ENCODE measurements around the gene RAPGEF1.

Gene RAPGEF1

DNA sequence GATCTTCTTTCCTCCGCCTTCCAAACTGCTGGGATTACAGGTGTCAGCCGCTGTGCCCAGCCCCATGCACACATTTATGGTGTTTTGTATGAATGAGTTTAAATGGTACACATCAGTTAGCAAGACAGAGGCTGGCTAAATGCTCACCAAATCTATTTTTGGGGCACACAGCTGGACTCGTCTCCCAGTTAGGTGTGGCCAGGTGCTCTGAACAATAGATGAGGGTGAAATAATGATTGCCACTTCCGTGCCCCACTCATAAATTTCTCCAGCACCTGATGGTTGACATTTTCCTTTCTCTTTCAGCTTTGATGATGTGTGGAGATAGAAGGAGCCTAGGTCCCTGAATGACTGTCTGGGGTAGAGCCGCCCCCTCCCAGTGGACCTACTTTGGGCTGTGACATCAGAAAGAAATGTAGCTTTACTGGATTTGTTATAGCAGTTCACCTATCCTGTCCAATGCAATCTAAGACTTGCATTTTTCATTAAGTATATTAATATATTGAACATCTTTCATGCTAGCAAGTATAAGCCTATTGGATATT is 8.6 kb upstream of the RAPGEF1 start:
- no peak for FAIRE-seq

DNA sequence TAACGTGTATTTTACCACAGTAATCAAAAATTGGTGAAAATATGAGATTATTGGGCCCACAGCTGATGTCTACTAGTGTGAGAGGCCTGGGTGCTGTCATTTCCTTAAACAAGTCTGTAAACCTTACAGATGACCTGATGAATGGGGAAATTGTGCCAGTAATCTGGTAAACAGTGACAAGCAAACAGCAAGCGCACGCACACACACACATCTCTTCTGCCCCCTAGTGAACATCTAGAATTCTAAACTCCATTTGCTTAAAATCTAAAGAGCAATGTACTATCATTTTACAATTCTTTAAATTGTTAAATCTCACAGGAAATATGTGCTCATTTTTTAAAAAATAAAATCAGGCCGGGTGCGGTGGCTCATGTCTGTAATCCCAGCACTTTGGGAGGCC is 7.5 kb upstream of the RAPGEF1 start:
- FAIRE-seq = peak; percentile 8

DNA sequence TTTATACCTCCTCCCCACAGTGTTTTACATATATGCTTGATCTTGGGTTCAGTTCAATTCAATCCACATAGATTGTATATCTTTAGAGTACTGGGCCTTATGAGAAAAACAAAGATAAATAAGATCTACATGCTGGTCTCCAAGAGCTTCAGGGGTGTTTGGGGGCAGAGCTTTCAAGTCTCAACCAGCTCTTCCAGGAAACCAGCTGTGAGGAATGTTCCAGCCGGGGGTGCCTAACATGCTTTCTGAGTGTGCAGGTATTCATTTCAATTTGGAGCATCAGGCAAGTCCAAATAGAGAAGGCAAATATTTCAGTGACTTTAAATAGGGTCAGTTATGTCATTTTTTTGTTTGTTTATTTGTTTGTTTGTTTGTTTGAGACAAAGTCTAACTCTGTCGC is 5.7 kb upstream of the RAPGEF1 start:
- FAIRE-seq = no peak

- no peak for FAIRE-seq
Measured at GRCh38 chr9:131744720-131745201, 4.9 kb upstream of the RAPGEF1 start.

DNA sequence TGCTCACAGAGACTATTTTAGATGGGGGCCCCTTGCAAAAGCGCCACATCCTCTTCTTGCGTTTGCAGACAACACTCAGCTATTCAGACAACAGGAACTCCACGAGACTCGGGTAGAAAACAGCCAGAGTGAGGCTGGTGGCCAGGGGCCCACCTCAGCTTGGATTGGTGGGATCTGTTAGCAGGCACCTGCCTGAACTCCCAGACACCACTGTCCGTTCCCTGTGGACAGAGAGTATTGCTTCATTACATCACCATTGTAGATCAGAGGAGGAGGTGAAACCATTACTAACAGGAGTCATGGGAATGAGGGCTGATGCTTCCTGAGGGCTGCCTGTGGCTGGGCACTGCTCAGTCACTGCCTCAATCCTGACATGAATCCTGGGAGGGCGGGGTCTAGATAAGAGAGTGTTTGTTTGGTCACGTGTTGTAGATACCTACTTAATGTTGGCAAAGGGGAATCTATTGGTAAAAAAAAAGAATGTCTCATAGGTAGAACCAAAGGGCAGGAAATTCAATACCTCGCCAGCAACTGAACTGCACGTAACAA is 4.4 kb upstream of the RAPGEF1 start:
- FAIRE-seq = no peak

DNA sequence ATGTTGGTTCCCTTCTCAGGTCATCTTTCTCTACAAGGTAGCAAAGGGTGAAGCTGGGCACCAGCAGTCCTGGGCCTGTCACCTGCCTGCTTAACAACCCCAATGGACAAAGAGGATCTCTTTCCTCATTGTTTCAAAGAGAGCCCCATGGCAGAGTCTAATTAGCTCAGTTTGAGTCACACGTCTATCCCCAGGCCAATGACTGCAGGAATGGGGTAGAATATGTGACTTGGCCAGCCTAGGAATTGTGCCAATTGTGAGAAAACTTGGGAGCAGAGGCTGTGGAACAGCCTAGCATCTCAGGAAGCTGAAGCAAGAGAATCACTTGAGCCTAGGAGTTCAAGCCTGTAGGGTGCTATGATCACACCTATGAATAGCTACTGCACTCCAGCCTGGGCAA is 3.6 kb upstream of the RAPGEF1 start:
- FAIRE-seq = no peak

- FAIRE-seq = no peak
Measured at GRCh38 chr9:131743096-131743495, 3.2 kb upstream of the RAPGEF1 start.

- no peak for FAIRE-seq
Measured at GRCh38 chr9:131740898-131741297, 1.0 kb upstream of the RAPGEF1 start.

- FAIRE-seq = no peak
Measured at GRCh38 chr9:131739133-131739958, 530 bp downstream of the RAPGEF1 start.

GRCh38 chr9:131738293-131739132 is 1.4 kb downstream of the RAPGEF1 start:
- no peak for FAIRE-seq

GRCh38 chr9:131737426-131737825 is 2.5 kb downstream of the RAPGEF1 start:
- FAIRE-seq = no peak

DNA sequence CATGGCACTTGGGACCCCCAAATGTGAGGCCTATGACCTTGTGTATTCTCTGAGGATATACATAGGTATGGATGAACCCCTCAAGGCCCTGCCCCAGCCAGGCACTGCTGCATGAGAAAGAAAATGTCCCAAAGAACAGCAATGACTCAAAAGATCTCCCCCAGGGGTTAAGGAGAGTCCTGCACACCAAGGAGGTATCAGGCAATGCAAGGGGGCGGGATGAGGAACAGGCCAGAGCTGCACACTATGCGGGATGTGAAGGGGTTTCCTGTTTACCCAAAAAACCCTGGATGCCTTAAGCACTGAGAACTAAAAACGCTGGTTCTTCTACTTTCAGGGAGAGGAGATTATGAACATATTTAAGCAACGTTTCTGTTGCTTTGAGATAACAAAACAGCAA is 3.4 kb downstream of the RAPGEF1 start:
- no peak for FAIRE-seq

DNA sequence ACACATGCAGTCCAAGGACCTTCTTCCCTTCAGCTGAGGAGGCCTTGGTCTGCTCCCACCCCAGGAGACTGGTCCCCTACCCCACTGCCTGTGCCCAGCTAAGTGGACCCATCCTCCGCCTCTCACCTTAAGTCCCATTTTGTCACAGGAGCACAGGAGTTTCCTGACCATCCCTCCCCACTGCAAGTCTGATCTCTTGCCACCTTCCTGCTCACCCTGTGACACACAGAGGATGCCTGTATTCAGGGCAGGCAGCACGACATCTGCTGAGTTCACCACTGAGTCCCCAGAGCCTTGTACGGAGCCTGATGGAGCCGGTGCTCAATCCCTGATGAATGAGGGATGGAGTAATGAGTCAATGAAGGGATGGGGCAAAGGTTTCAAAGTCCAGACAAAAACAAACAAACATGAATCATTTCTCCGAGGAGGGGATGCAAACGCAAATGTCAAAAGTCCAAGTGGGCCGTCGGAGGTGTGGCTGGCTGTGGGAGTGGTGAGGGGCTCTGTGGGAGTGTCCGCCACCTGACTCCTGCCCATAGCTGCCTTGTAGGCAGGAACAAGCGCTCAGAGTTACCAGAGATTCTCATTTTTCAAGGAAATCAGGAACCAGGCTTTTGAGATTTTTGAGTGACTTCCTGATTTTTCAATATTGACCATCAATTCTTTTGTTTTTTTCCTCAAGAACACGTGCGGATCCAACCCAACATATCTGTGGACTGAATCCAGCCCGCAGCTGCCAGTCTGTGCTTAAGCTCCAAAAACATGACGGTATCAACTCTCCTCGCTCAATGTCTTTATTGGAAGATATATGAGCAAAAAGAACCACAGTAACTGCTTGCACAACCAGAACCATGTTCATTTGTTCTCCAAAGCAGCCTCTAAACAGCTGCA is 4.4 kb downstream of the RAPGEF1 start:
- no peak for FAIRE-seq

GRCh38 chr9:131734781-131735180 is 5.1 kb downstream of the RAPGEF1 start:
- FAIRE-seq = no peak

- FAIRE-seq = no peak
Measured at GRCh38 chr9:131734165-131734610, 5.7 kb downstream of the RAPGEF1 start.

DNA sequence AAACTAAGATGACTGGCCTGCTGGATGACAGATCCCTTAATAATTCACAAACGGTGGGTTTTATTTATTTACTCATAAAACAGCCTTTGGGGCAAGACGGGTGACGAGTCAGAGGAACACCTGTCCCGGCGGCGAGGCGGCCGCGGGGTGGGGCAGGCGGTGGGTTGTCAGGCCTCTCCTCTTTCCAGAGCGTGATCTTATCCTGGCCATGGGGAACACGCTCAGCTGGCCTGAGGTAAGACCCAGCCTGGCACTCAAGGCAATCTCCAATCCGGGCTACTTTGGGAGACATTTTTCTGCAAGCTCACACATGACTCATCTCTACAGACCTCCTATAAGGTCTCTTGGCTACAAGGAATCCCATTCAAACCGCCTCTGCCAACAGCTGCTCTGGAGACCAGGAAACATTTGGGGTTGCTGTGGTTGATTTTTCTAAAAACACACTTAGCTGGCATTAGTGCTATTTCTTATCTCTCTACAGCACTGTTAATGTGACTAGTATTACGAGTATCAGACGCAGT is 6.3 kb downstream of the RAPGEF1 start:
- FAIRE-seq = no peak

DNA sequence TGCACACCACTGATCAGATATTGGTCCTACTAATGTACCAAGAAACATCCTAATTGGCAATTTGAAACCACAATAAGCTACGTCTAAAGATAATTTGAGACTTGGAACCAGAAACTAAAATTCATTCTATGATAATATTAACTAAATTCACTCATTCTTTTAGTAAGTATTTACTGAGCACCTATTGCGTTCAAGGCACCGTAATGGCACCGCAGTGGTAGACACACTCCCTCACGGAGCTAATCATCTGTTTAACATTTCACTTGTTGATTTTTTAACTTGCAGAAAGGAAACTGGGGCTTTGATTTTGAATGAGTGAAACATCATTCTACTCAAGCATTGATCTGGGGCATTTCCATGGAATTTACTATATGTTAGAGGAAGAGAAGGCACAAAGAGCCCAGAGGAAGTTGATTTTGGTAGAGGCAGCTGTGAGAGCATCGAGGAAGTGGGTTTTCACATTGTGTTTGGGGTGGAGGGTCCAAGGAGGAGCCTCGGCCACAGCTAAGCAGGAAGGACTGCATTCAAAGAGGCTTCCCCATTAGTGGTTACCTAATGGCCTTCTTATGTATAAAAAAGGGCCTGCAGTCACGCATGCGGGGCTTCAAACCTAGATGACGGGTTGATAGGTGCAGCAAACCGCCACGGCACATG is 7.1 kb downstream of the RAPGEF1 start:
- no peak for FAIRE-seq

DNA sequence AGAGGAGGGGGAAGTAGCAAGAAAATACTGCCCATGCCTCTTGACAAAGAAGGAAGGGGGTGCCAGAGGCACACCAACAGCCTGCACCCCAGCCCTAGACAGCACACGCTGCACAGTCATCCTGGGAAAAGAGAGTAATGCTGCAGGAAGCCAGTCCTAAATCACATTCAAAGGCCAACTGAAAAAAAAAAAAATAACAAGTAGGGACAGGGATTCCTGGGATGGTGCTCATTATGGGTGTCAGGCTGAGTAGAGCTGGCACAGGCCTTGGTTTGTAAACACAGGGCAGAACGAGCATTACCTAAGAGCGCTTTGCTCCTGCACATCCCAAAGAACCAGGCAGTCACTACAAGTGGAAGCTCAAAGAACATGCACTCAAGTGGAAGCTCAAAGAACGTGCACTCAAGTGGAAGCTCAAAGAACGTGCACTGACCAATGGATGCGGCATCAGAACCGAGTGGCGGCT is 7.8 kb downstream of the RAPGEF1 start:
- FAIRE-seq = no peak

- FAIRE-seq = no peak
Measured at GRCh38 chr9:131731644-131732043, 8.2 kb downstream of the RAPGEF1 start.

DNA sequence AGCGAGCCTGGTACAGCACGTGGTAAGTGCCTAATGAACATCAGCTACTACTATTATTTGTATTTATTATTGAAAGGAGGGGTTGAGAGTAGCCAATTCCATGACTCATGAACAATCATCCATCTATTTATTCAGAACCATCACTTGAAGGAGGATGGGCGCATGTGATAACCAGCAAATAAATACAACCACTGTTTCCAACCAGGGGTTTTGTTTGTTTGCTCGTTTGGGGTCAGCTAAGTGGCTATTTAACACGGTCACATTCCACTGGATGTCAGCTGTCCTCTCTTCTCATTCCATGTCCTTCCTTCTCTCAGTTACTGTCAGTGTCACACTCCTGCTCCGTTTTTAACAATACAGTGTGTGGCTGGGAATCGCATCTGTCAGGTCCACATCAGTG is 8.6 kb downstream of the RAPGEF1 start:
- FAIRE-seq = no peak

DNA sequence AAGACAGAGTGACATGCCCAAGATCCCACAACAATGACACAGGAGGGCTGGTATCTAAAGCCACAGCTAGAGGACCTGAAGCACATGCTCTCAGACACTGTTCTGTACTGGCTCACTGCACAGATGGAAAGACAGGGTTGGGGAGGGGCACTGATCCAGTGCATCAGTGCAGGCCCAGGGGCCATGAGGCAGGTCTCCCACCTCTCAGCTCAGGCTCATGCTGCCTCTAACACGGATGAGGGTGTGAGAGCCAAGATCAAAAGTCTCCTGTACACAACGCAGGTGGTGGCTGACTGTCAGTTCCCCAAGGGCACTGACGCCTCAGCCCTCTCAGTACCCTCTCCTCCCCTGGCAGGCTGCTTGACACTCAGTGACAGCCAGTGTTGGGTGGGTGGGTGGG is 10.9 kb downstream of the RAPGEF1 start:
- no peak for FAIRE-seq
